Tibial artery (tissue), 4 donors: ENCODE measurements around the gene ATF6B.
"Not testable (repeated sequence)": the region's sequence is repeated elsewhere in the genome, so short reads cannot be mapped to it uniquely, and the experiment has no call there.

Experiments
- DNase-seq, 2 donors: peaks; one replicate each; pipeline ENCODE4 v3.0.0-alpha.2; 2019
- H3K27ac ChIP-seq, 2 donors: fragments of 200-600 bp; sonication (generic) in 1 of 2; 1 replicate in 1 of 2; 2 replicates in 1 of 2; pipeline ENCODE4 v1.5.1; 2018 to 2019; ENCODE audit warnings: mild to moderate bottlenecking in 1 of 2
- H3K27me3 ChIP-seq, 2 donors: fragments of 200-600 bp; sonication (generic) in 1 of 2; one replicate each; pipeline versions ENCODE4 v1.5.1 to v1.6.0; 2016 to 2019
- H3K36me3 ChIP-seq, 3 donors: fragments of 200-600 bp; sonication (generic) in 2 of 3; one replicate each; pipeline ENCODE4 v1.5.1; 2016 to 2019; ENCODE audit warnings: mild to moderate bottlenecking in 2 of 3
- H3K4me1 ChIP-seq, 4 donors: fragments of 200-600 bp; sonication (generic) in 2 of 4; 1 replicate in 3 of 4; 2 replicates in 1 of 4; pipeline ENCODE4 v1.5.1; 2016 to 2019
- H3K4me3 ChIP-seq, 2 donors: fragments of 200-600 bp; sonication (generic) in 1 of 2; 1 replicate in 1 of 2; 2 replicates in 1 of 2; pipeline ENCODE4 v1.5.1; 2018 to 2019; ENCODE audit warnings: mild to moderate bottlenecking in 2 of 2
- H3K9me3 ChIP-seq, 3 donors: fragments of 200-600 bp; sonication (generic) in 1 of 3; one replicate each; pipeline ENCODE4 v1.5.1; 2016 to 2019
- CTCF ChIP-seq, 2 experiments: fragments of 200-600 bp in 1 of 2; fragments of 450-650 bp in 1 of 2; IDR thresholded peaks; one replicate each; pipeline ENCODE4 v1.5.1; 2017 to 2019; ENCODE audit warnings: antibody characterized with exemption in 2 of 2, mild to moderate bottlenecking in 1 of 2, moderate library complexity in 1 of 2
- intact Hi-C: fragments of 100-400 bp; cut with DNase I; formaldehyde crosslinking; loops from one replicate; pipeline ENCODE4 v1.15.0; 2023; ENCODE audit warnings: low total_unique reads

ATF6B gene

GRCh38 chr6:32068867-32069266 lies 59.2 kb downstream of the ATF6B start:
- no peak for TF ChIP-seq CTCF (IDR thresholded peaks at IDR 0.05)
- H3K9me3 ChIP-seq, result no peaks in the 10 kb centered on the region
- H3K27me3 ChIP-seq, result no peaks in the 10 kb centered on the region
- no peak for DNase-seq
- intact Hi-C loops, result no loop called here
- no peak overlapping the region for H3K27ac ChIP-seq
- H3K4me1 ChIP-seq, result no peaks in the 10 kb centered on the region
- H3K36me3 ChIP-seq, result peaks cover 38 to 86% (median 75%) of the 10 kb centered on the region in 3 donors
- no peak overlapping the region for H3K4me3 ChIP-seq

- peaks cover 36 to 84% (median 76%) of the 10 kb centered on the region in 3 donors for H3K36me3 ChIP-seq
- intact Hi-C loops, H3K4me3 ChIP-seq, H3K27me3 ChIP-seq, H3K9me3 ChIP-seq, DNase-seq, H3K27ac ChIP-seq, H3K4me1 ChIP-seq: not testable (repeated sequence)
Measured at GRCh38 chr6:32068315-32068714, 59.7 kb downstream of the ATF6B start.

- H3K4me1 ChIP-seq, H3K27me3 ChIP-seq, DNase-seq, H3K27ac ChIP-seq, H3K9me3 ChIP-seq, intact Hi-C loops, H3K4me3 ChIP-seq: not testable (repeated sequence)
- peaks cover 38 to 78% (median 76%) of the 10 kb centered on the region in 3 donors for H3K36me3 ChIP-seq
Measured at GRCh38 chr6:32067521-32067920, 60.5 kb downstream of the ATF6B start.
